DMS53 (cell line): ENCODE results near the gene FHDC1.
A peak's percentile ranks its signal among the peaks of the same experiment; 100 is the strongest.

Experiments
- DNase-seq: peaks from one replicate; lab custom pipeline; 2025; lab: John Stamatoyannopoulos, UW

FHDC1 gene

DNA sequence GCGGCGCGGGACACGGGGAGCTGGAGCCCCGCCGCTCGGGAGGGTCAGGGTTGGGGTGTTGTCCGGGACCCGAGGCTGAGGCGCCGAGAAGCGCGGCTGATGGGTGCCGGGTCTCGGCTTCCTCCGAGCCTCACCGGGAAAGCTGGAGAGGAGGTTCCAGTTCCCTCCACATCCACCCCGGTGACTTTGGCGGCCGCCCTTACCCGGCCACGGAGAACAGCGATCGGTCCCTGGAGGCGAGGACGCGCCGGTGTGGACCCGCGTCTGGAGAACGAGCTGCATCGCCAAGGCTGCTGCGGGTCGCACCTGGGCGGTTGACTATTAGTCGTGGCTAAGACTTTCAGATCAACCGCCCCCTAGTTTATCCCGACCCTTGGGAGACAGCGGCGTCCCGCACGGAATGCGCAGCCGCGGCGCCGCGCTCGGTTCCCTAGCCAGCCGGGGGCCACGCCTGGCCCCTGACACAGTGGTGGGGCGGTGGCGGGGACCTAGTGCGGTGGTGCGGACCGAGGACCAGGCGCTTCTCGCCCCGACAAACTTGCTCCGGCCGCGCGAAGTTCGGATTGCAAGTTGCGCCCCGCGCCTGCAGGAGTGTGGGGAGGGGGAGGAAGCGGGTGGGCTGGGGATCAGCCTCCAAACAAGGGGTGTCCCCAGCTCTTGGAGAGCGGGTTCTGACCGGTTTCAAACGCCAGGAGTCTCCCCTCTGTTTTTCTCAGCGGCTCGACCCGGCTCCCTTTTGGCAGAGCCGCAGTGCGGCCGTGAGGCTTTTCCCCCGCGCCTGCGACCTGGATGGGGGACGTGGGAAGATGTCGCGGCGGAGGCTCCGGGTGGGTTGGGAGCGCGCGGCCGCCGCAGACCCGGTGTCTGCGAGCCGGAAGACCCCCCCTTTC is 568 bp downstream of the FHDC1 start:
- DNase-seq = peak; percentile 78

DNA sequence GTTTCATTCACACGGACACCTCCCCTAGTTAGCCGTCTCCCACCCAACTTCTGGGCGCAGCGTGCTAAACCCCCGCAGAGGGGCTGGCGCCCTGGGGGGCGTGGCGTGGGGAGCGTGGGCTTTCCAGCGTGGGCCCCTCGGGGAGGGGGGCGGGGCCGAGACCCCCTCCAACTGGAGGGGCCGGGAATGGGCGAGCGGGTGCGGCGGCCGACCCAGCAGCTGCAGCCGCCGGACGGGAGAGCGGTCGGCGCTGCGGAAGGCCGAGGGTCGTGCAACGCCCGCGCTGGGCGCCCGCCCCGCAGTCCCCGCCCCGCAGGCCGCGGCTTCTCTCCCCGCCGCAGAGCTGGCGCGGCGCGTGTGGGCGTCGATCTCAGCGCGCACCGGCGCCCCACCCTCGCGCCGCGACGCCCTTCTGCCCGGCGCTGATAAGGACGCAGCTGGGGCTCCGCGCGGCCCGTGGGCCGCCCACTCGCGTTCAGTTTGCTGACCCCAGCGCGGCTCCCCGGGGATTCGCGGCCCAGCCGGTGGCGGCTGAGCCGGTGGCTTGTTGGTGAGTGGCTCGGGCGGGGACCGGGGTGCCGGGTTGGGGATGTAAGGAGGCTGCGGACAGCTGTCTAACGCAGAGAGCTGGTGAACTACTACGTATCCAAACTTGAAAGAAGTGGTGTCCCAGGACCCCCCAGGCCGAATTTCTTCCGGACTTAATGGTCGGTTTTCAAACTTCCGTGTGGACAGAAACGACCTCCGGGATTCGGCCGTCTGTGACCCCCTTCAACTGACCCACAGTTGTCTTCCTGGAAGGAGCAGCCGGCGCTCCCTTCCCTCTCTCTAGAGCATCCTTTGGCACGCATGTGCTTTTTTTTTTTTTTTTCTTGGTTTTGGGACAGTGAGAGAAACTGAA is 1.5 kb downstream of the FHDC1 start:
- DNase-seq = peak; percentile 70

GRCh38 chr4:152938237-152938947 is 2.3 kb downstream of the FHDC1 start:
- peak; percentile 49 for DNase-seq

- DNase-seq = no peak
Observed at GRCh38 chr4:152939621-152940020, 3.5 kb downstream of the FHDC1 start.

DNA sequence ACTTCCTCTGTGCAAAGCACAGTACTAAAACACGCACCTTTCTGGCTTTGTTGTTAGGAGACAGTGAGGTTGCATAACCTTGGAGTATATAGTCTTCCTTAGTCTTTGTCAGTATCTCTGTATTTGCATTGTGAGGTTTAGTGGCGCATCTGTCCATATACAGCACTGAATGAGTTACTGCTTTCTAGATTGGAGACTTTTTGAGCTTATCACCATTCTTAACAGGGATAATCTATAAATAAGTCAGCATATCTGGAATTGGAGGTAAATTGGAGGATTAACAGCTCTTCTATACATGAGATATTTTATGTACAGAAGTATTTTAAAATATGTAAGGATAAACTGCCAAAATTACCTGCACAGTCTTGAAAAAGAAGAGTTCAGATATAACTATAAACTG is 4.3 kb downstream of the FHDC1 start:
- no peak for DNase-seq

GRCh38 chr4:152941411-152941810 is 5.3 kb downstream of the FHDC1 start:
- DNase-seq = no peak

- DNase-seq = no peak
Observed at GRCh38 chr4:152942346-152942745, 6.2 kb downstream of the FHDC1 start.

DNA sequence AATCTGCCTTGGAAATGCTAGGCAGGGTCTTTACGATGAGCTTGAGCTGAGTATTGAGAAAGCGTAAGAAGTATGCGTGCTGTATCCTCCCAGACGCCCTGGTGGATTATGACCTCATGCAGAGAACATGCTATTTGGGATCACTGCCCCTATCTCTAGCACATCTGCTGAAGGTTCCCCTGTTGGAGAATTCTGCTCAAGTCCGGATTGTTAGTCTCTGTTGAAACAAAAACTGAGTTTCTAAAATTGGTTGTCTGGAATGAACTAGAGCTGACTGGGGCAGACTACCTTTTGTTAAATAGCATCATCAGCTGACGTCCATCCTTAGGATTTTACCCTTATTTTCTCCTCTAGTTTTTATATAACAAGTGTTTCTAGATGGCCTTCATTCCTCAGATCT is 7.5 kb downstream of the FHDC1 start:
- no peak for DNase-seq

- no peak for DNase-seq
Observed at GRCh38 chr4:152944666-152945320, 8.7 kb downstream of the FHDC1 start.

DNA sequence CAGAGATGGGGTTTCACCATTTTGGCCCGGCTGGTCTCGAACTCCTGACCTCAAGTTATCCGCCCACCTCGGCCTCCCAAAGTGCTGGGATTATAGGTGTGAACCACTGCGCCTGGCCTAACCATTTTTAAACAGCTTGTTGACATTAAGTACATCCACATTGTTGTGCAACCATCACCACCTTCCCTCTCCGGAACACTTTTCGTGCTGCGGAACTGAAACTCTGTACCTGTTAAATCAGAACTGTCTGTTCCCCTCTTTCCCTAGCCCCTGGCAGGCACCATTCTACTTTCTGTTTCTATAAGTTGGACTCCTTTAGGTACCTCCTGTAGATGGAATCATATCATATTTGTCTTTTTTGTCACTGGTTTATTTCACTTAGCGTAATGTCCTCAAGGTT is 9.5 kb downstream of the FHDC1 start:
- DNase-seq = no peak

GRCh38 chr4:152946446-152946845 is 10.3 kb downstream of the FHDC1 start:
- DNase-seq = no peak

GRCh38 chr4:152947311-152947710 is 11.2 kb downstream of the FHDC1 start:
- DNase-seq = no peak

DNA sequence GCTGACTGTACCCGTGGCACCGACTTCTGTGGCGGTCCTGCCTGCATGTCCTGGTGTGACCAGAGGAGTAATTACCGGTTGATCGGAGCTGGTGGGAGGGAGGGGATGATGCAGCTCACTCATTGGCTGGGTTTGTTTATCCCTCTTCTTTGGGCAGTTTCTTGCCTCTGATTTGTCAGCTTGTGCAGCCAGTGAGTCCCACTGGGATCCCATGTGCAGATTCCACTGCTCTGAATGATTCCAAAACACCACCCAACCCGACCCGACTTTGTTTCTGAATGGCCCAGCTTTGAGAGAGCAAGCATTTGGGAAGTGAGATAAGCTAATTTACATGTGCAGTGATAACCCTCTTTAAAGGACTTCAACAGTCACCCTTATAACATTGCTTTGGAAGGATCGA is 13.8 kb downstream of the FHDC1 start:
- no peak for DNase-seq

- DNase-seq = no peak
Observed at GRCh38 chr4:152950402-152951274, 14.5 kb downstream of the FHDC1 start.

DNA sequence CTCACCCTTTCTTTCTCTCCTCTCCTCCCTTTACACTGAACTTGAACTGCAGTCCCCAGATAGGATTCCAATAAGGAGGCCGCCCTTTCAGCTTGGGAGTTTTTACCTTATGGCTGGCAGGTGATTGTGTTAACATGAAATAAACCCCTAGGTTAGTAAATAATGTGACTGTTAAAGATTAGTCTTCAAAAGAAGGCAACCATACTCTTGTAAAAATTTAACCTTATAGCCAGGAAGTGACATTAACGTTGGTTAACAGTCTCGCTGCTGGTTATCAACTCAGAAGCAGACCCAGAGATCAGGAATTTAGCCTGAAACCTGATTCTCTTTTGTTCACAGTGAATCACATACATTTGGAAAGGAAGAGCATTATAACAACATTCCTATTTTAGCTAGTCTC is 15.2 kb downstream of the FHDC1 start:
- DNase-seq = no peak

DNA sequence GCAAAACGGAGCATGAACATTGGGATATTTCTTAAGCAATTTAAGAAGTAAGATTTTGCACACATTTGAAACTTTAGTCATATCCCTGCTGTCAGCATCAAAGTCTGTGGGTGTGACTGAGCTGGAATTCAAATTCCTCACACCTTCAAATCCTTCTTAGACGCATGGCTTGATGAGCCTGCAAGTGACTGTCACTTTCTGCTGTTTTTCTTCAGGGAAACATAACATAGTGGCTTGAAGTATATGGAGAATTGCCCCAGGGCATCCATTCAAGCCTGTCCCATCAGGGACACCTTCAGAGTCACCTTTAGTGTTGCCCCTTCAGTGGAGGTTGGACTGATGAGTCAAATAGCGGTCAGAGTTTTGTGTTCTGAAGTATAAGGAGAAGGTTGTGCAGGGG is 17.4 kb downstream of the FHDC1 start:
- no peak for DNase-seq

DNA sequence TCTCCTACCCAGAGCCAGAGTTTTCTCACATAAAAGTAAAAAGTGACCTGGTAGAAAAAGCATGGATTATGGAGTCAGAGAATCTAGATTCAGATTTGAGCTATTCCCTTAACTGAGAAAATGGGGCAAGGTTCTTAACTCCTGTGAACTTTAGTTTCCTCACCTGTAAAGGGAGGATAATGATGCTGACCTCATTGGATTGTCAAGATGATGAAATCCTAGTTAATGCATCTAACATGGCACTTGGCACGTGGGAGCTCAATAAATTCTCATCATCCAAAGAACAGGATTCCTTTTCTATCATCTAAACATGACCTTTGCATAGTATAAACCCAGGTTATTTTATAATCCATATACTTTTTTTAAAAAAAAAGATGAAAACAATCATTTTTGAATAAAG is 18.6 kb downstream of the FHDC1 start:
- no peak for DNase-seq

DNA sequence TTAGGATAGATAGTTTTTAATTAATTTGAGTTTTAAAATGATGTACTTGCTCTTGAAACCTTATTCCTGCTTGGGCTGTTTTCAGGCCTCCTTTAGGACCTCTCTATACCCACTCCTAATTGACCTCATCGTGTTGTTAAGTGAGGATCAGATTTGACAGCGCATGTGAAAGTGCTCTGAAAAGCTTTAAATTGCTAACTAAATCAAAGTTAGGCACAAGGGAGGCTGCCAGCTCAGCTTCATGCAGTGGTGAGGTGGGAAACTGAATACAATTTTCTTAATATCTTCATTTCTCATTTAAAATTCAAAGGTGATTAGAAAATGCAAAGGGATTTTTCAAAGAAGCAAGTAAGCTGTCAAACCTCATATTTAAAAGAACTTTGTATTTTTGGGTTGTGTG is 20.0 kb downstream of the FHDC1 start:
- no peak for DNase-seq

GRCh38 chr4:152956650-152957436 is 20.7 kb downstream of the FHDC1 start:
- DNase-seq = peak; percentile 27
